ENCODE measurements around the gene TSC1.

Gene TSC1

GRCh38 chr9:132842124-132843044 is 102.0 kb downstream of the TSC1 start:
- no peaks in the 10 kb centered on the region for H3F3A ChIP-seq (ENCODE audit: low read depth)
- no peaks in the 10 kb centered on the region for H3K9me3 ChIP-seq (ENCODE audit: insufficient read depth, low read depth, low read length)
- no peaks in the 10 kb centered on the region for H3K27me3 ChIP-seq (ENCODE audit: insufficient read depth, low read length, poor library complexity, severe bottlenecking)
- peaks cover 6% of the 10 kb centered on the region for H3K4me1 ChIP-seq (ENCODE audit: insufficient read depth, low read length, poor library complexity, severe bottlenecking)
- H4K20me1 ChIP-seq (ENCODE audit: insufficient read depth, low read length, poor library complexity, severe bottlenecking): no peaks in the 10 kb centered on the region
- H3K4me3 ChIP-seq (ENCODE audit: low read length, poor library complexity, severe bottlenecking): no peak overlapping the region
- no peak overlapping the region for H3K9ac ChIP-seq (ENCODE audit: low read depth, low read length, poor library complexity, severe bottlenecking)
- no peak overlapping the region for H3K4me2 ChIP-seq (ENCODE audit: low read depth, low read length, poor library complexity, severe bottlenecking)
- TF ChIP-seq, protein P1, sequence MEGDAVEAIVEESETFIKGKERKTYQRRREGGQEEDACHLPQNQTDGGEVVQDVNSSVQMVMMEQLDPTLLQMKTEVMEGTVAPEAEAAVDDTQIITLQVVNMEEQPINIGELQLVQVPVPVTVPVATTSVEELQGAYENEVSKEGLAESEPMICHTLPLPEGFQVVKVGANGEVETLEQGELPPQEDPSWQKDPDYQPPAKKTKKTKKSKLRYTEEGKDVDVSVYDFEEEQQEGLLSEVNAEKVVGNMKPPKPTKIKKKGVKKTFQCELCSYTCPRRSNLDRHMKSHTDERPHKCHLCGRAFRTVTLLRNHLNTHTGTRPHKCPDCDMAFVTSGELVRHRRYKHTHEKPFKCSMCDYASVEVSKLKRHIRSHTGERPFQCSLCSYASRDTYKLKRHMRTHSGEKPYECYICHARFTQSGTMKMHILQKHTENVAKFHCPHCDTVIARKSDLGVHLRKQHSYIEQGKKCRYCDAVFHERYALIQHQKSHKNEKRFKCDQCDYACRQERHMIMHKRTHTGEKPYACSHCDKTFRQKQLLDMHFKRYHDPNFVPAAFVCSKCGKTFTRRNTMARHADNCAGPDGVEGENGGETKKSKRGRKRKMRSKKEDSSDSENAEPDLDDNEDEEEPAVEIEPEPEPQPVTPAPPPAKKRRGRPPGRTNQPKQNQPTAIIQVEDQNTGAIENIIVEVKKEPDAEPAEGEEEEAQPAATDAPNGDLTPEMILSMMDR (conservative IDR thresholded peaks at IDR 0.05; ENCODE audit: low read length): no peak
- TF ChIP-seq EZH2phosphoT487 (IDR thresholded peaks at IDR 0.05; ENCODE audit: borderline replicate concordance): no peak
- no peaks in the 10 kb centered on the region for H3K79me2 ChIP-seq (ENCODE audit: insufficient read depth, low read length)
- peak overlapping the region; percentile 32; the same call in 1 of the 2 replicates for H2AFZ ChIP-seq (ENCODE audit: low read length)
- H3K36me3 ChIP-seq (ENCODE audit: insufficient read depth, low read length): no peaks in the 10 kb centered on the region
- no peaks in the 10 kb centered on the region for H3K9me2 ChIP-seq (replicated peaks; ENCODE audit: low read depth, low read length)
